SK-N-SH (cell line): ENCODE data around the gene KCNC3. TPM values are rescaled to one million over a fixed set of nuclear protein-coding genes. Genes with fewer than 3 reads are reported as not detected.

Experiments used
- CTCF ChIA-PET: fragments of 300-600, 350-600 bp; formaldehyde crosslinking; extraction: SDS; loops from one replicate; lab custom pipeline; 2021; lab: Yijun Ruan, JAX
- POLR2A ChIA-PET: fragments of 350-600 bp; sonication (Branson Sonifier 250); formaldehyde crosslinking; extraction: SDS; loops from one replicate; lab custom pipeline; 2020; ENCODE audit warnings: antibody characterized with exemption, inconsistent platforms; lab: Yijun Ruan, JAX
- DNase-seq: peaks from one replicate; pipeline ENCODE4 v3.0.0; 2012
- H2AFZ ChIP-seq: fragments of 200-600 bp; sonication (generic); 2 replicates; pipeline ENCODE4 v1.8.1; 2016; ENCODE audit warnings: antibody characterized with exemption, mild to moderate bottlenecking, low read depth
- H3F3A ChIP-seq: fragments of 200-600 bp; sonication (generic); replicated peaks from 2 replicates; pipeline ENCODE3; 2016; ENCODE audit warnings: antibody characterized with exemption, mild to moderate bottlenecking; ENCODE audit not compliant: insufficient read depth
- H3K27ac ChIP-seq, 2 experiments: fragments of 200-500 bp in 1 of 2; fragments of 200-600 bp in 1 of 2; sonication (Bioruptor generic) in 1 of 2; sonication (generic), shearing (Covaris generic) in 1 of 2; 2 replicates each; pipeline versions ENCODE4 v1.5.1 to v1.6.1; 2014 to 2016; ENCODE audit warnings: low read depth in 2 of 2, inconsistent platforms in 1 of 2, low read length in 1 of 2, mild to moderate bottlenecking in 1 of 2, mixed read lengths in 1 of 2
- H3K27me3 ChIP-seq: fragments of 200-600 bp; sonication (generic), shearing (Covaris generic); 2 replicates; pipeline ENCODE4 v1.6.1; 2016; ENCODE audit warnings: mixed run types; ENCODE audit not compliant: insufficient read depth
- H3K36me3 ChIP-seq, 2 experiments: fragments of 200-500 bp in 1 of 2; fragments of 200-600 bp in 1 of 2; sonication (Bioruptor generic) in 1 of 2; sonication (generic) in 1 of 2; replicated peaks in 1 of 2; 2 replicates each; pipeline versions ENCODE3 to v1.5.1; 2014 to 2016; ENCODE audit warnings: low read length in 1 of 2, mild to moderate bottlenecking in 1 of 2; ENCODE audit not compliant: insufficient read depth in 2 of 2, control insufficient read depth in 1 of 2
- H3K4me1 ChIP-seq, 2 experiments: fragments of 200-500 bp in 1 of 2; fragments of 200-600 bp in 1 of 2; sonication (Bioruptor generic) in 1 of 2; sonication (generic), shearing (Covaris generic) in 1 of 2; 2 replicates each; pipeline versions ENCODE4 v1.5.1 to v1.6.1; 2014 to 2016; ENCODE audit warnings: low read depth in 1 of 2, low read length in 1 of 2, mixed run types in 1 of 2; ENCODE audit not compliant: insufficient read depth in 2 of 2, control insufficient read depth in 1 of 2
- H3K4me2 ChIP-seq: fragments of 200-600 bp; sonication (generic), shearing (Covaris generic); 2 replicates; pipeline ENCODE4 v1.6.1; 2017; ENCODE audit warnings: mixed run types
- H3K4me3 ChIP-seq, 2 experiments: fragments of 200-500 bp in 1 of 2; fragments of 200-600 bp in 1 of 2; sonication (Bioruptor generic) in 1 of 2; sonication (generic), shearing (Covaris generic) in 1 of 2; 2 replicates each; pipeline versions ENCODE4 v1.5.1 to v1.8.1; 2014 to 2016; ENCODE audit warnings: low read depth in 2 of 2, inconsistent platforms in 1 of 2, low read length in 1 of 2, mild to moderate bottlenecking in 1 of 2, mixed read lengths in 1 of 2, moderate library complexity in 1 of 2
- H3K79me2 ChIP-seq: fragments of 200-600 bp; sonication (generic); 2 replicates; pipeline ENCODE4 v1.8.1; 2017; ENCODE audit warnings: mild to moderate bottlenecking; ENCODE audit not compliant: insufficient read depth
- H3K9ac ChIP-seq: fragments of 200-600 bp; sonication (generic); 2 replicates; pipeline ENCODE4 v1.6.1; 2017; ENCODE audit warnings: mixed run types
- H3K9me2 ChIP-seq: fragments of 200-600 bp; sonication (generic); 2 replicates; pipeline ENCODE4 v1.6.1; 2017; ENCODE audit warnings: mixed run types
- H3K9me3 ChIP-seq: fragments of 200-600 bp; sonication (generic); 2 replicates; pipeline ENCODE4 v1.6.1; 2017; ENCODE audit warnings: mixed run types, mild to moderate bottlenecking, moderate library complexity
- H4K20me1 ChIP-seq: fragments of 200-600 bp; sonication (generic); 2 replicates; pipeline ENCODE4 v1.6.1; 2017; ENCODE audit warnings: mild to moderate bottlenecking, mixed run types; ENCODE audit not compliant: insufficient read depth
- ELF1 ChIP-seq: IDR thresholded peaks from 2 replicates; pipeline ENCODE4 v1.4.0; 2012
- EZH2phosphoT487 ChIP-seq: fragments of 200-600 bp; sonication (generic); IDR thresholded peaks from 2 replicates; pipeline ENCODE4 v1.6.1; 2017; ENCODE audit warnings: low read depth, mixed run types, mild to moderate bottlenecking, antibody characterized with exemption, moderate library complexity, borderline replicate concordance
- FOSL2 ChIP-seq: IDR thresholded peaks from 2 replicates; pipeline ENCODE4 v1.4.0; 2012; ENCODE audit warnings: low read depth, mild to moderate bottlenecking, moderate library complexity, borderline replicate concordance
- GABPA ChIP-seq: IDR thresholded peaks from 2 replicates; pipeline ENCODE4 v1.4.0; 2012; ENCODE audit warnings: low read depth, mild to moderate bottlenecking
- GATA2 ChIP-seq: sonication (generic); formaldehyde crosslinking; IDR thresholded peaks from 2 replicates; pipeline ENCODE4 v1.5.0; 2020; ENCODE audit warnings: mild to moderate bottlenecking, missing genetic modification reagents
- IRF3 ChIP-seq: fragments of 150-350 bp; IDR thresholded peaks from 2 replicates; pipeline ENCODE4 v1.6.1; 2016; ENCODE audit warnings: mild to moderate bottlenecking, low read depth, low read length
- MAX ChIP-seq: IDR thresholded peaks from 2 replicates; pipeline ENCODE4 v1.4.0; 2012; ENCODE audit warnings: low read depth
- NRF1 ChIP-seq: IDR thresholded peaks from 2 replicates; pipeline ENCODE4 v1.6.1; 2012; ENCODE audit warnings: low read depth, mild to moderate bottlenecking, low read length
- POLR2AphosphoS5 ChIP-seq: IDR thresholded peaks from 2 replicates; pipeline ENCODE4 v1.6.1; 2012; ENCODE audit warnings: low read depth, low read length
- RCOR1 ChIP-seq: fragments of 150-350 bp; IDR thresholded peaks from 2 replicates; pipeline ENCODE4 v1.6.1; 2017; ENCODE audit warnings: antibody characterized with exemption, low read length
- RFX5 ChIP-seq: IDR thresholded peaks from 2 replicates; pipeline ENCODE4 v1.6.1; 2012; ENCODE audit warnings: mild to moderate bottlenecking, improper control_type of control experiment, low read length
- RXRA ChIP-seq: IDR thresholded peaks from 2 replicates; pipeline ENCODE4 v1.4.0; 2012; ENCODE audit warnings: low read depth, mild to moderate bottlenecking, borderline replicate concordance
- SIN3A ChIP-seq: IDR thresholded peaks from 2 replicates; pipeline ENCODE4 v1.6.1; 2012; ENCODE audit warnings: low read depth, mild to moderate bottlenecking, low read length, moderate library complexity, borderline replicate concordance
- SMC3 ChIP-seq: IDR thresholded peaks from 2 replicates; pipeline ENCODE4 v1.6.1; 2012; ENCODE audit warnings: low read depth, low read length, improper control_type of control experiment
- TAF1 ChIP-seq: IDR thresholded peaks from 2 replicates; pipeline ENCODE4 v1.6.1; 2012; ENCODE audit warnings: low read depth, mild to moderate bottlenecking, low read length, moderate library complexity, borderline replicate concordance
- TCF12 ChIP-seq: IDR thresholded peaks from 2 replicates; pipeline ENCODE4 v1.4.0; 2012
- TEAD4 ChIP-seq: IDR thresholded peaks from 2 replicates; pipeline ENCODE4 v1.4.0; 2012; ENCODE audit warnings: mild to moderate bottlenecking, borderline replicate concordance; ENCODE audit not compliant: insufficient read depth
- USF1 ChIP-seq: IDR thresholded peaks from 2 replicates; pipeline ENCODE4 v1.4.0; 2012; ENCODE audit warnings: low read depth, borderline replicate concordance
- WGBS: methylation state at CpG from one replicate; pipeline ENCODE4 v1.1.6; 2017; ENCODE audit warnings: low lambda C conversion rate; 5-methylcytosine and 5-hydroxymethylcytosine counted together
- polyA plus RNA-seq, 3 experiments: library from polyadenylated mRNA; depleted of rRNA; stranded (reverse); fragments of >200 nt; gene quantifications; 2 replicates each; pipeline ENCODE4 v1.2.3, GENCODE V29; 2012
- TF ChIP-seq, protein P1 (sequence below): fragments of 200-600 bp; sonication (generic); IDR thresholded peaks from 2 replicates; pipeline ENCODE4 v1.6.1; 2017; ENCODE audit warnings: antibody characterized with exemption, mild to moderate bottlenecking, moderate library complexity
- TF ChIP-seq, protein P2 (sequence below): IDR thresholded peaks from 2 replicates; pipeline ENCODE4 v1.4.0; 2012; ENCODE audit warnings: low read depth, borderline replicate concordance

Gene KCNC3
- polyA plus RNA-seq, 1 of the 3 experiments (the other 2 are of a cell fraction) = 0.30 TPM

- TF ChIP-seq EZH2phosphoT487 = no peak
- TF ChIP-seq TEAD4 = no peak
- no peak for TF ChIP-seq USF1
- TF ChIP-seq, all 33 proteins: peak for 0
Measured at GRCh38 chr19:50320051-50320450, 9.1 kb downstream of the KCNC3 start (continued).

- H3F3A ChIP-seq = no peaks in the 10 kb centered on the region
- no peak for DNase-seq
- H3K4me3 ChIP-seq = no peak overlapping the region
- H3K4me2 ChIP-seq = no peak overlapping the region
- H3K4me1 ChIP-seq = peaks cover 0 to 2% of the 10 kb centered on the region in 2 experiments; a peak in 1 of 4 replicates
- H3K9me3 ChIP-seq = no peaks in the 10 kb centered on the region
- CTCF ChIA-PET = no interaction called here
- H3K27me3 ChIP-seq = peaks cover 12% of the 10 kb centered on the region
- no peak for TF ChIP-seq ELF1
- no peak for TF ChIP-seq FOSL2
- no peak for TF ChIP-seq IRF3
- no peak for TF ChIP-seq POLR2AphosphoS5
- TF ChIP-seq SIN3A = no peak
- TF ChIP-seq, protein P1, sequence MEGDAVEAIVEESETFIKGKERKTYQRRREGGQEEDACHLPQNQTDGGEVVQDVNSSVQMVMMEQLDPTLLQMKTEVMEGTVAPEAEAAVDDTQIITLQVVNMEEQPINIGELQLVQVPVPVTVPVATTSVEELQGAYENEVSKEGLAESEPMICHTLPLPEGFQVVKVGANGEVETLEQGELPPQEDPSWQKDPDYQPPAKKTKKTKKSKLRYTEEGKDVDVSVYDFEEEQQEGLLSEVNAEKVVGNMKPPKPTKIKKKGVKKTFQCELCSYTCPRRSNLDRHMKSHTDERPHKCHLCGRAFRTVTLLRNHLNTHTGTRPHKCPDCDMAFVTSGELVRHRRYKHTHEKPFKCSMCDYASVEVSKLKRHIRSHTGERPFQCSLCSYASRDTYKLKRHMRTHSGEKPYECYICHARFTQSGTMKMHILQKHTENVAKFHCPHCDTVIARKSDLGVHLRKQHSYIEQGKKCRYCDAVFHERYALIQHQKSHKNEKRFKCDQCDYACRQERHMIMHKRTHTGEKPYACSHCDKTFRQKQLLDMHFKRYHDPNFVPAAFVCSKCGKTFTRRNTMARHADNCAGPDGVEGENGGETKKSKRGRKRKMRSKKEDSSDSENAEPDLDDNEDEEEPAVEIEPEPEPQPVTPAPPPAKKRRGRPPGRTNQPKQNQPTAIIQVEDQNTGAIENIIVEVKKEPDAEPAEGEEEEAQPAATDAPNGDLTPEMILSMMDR = no peak
- no peak for TF ChIP-seq GATA2 (CRISPR knock-in tag)
- no peak for TF ChIP-seq RFX5
- TF ChIP-seq SMC3 = no peak
- 69% methylated on average over 11 of the region's 11 CpGs for WGBS
- POLR2A ChIA-PET = no interaction called here
- H3K9ac ChIP-seq = no peak overlapping the region
- no peak overlapping the region for H2AFZ ChIP-seq
- H3K27ac ChIP-seq = no peak overlapping the region
- no peaks in the 10 kb centered on the region for H4K20me1 ChIP-seq
- H3K9me2 ChIP-seq = no peaks in the 10 kb centered on the region
- H3K79me2 ChIP-seq = no peaks in the 10 kb centered on the region
- no peaks in the 10 kb centered on the region for H3K36me3 ChIP-seq
Measured at GRCh38 chr19:50319156-50319555, 10.0 kb downstream of the KCNC3 start.

DNA sequence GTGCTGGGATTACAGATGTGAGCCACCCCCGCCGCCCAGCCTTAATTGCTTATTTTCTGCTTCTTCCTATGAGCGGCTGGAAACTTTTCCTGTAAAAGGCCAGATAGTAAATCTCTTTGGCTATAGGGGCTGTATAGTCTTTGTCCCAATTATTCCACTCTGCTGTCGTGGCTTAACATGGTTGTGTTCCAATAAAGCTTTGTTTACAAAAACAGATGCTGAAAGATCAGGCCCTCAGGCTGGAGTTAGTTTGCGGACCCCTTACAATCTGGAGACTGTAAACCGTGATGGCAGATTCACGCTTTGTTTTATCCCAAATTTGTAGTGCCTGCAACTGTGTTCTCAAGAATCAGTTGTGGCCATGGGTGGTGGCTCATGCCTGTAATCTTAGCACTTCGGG lies 10.7 kb downstream of the KCNC3 start:
- Histone ChIP-seq H3K79me2 (no peaks in the 10 kb centered on the region), H3K36me3 (no peaks in the 10 kb centered on the region), H4K20me1 (no peaks in the 10 kb centered on the region), H3K27me3 (peaks cover 19% of the 10 kb centered on the region), H3K9me2 (no peaks in the 10 kb centered on the region), H3K4me1 (peaks cover 0 to 2% of the 10 kb centered on the region in 2 experiments; a peak in 1 of 4 replicates), H3F3A (peaks cover under 1% of the 10 kb centered on the region), H3K9me3 (no peaks in the 10 kb centered on the region), H3K4me2 (no peak overlapping the region), H2AFZ (no peak overlapping the region), H3K4me3 (no peak overlapping the region), H3K9ac (no peak overlapping the region), H3K27ac (no peak overlapping the region)
- no peak for DNase-seq
- POLR2A ChIA-PET = no interaction called here
- 70% methylated on average over 8 of the region's 8 CpGs for WGBS
- CTCF ChIA-PET = no interaction called here
- no peak for TF ChIP-seq RCOR1
- TF ChIP-seq USF1 = no peak
- no peak for TF ChIP-seq GABPA
- no peak for TF ChIP-seq TCF12
- TF ChIP-seq EZH2phosphoT487 = no peak
- TF ChIP-seq TAF1 = no peak
- TF ChIP-seq NRF1 = no peak
- TF ChIP-seq RXRA = no peak
- no peak for TF ChIP-seq FOSL2
- TF ChIP-seq MAX = no peak
- TF ChIP-seq, protein P2, sequence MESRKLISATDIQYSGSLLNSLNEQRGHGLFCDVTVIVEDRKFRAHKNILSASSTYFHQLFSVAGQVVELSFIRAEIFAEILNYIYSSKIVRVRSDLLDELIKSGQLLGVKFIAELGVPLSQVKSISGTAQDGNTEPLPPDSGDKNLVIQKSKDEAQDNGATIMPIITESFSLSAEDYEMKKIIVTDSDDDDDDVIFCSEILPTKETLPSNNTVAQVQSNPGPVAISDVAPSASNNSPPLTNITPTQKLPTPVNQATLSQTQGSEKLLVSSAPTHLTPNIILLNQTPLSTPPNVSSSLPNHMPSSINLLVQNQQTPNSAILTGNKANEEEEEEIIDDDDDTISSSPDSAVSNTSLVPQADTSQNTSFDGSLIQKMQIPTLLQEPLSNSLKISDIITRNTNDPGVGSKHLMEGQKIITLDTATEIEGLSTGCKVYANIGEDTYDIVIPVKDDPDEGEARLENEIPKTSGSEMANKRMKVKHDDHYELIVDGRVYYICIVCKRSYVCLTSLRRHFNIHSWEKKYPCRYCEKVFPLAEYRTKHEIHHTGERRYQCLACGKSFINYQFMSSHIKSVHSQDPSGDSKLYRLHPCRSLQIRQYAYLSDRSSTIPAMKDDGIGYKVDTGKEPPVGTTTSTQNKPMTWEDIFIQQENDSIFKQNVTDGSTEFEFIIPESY = no peak
